ENCODE data around the gene GPALPP1. TPM values are rescaled to one million over a fixed set of nuclear protein-coding genes. Genes with fewer than 3 reads are reported as not detected.
"Not testable (repeated sequence)": the region's sequence is repeated elsewhere in the genome, so short reads cannot be mapped to it uniquely, and the experiment has no call there.

The GPALPP1 gene, protein sequence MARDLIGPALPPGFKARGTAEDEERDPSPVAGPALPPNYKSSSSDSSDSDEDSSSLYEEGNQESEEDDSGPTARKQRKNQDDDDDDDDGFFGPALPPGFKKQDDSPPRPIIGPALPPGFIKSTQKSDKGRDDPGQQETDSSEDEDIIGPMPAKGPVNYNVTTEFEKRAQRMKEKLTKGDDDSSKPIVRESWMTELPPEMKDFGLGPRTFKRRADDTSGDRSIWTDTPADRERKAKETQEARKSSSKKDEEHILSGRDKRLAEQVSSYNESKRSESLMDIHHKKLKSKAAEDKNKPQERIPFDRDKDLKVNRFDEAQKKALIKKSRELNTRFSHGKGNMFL
- 11.7 and 16.6 TPM in 2 replicates for polyA plus RNA-seq (2012; rRNA removed)
- 16.4 and 18.1 TPM in 2 replicates for polyA plus RNA-seq (2012; cell fraction: cytosol; rRNA removed)
- 25.3 and 39.5 TPM in 2 replicates for polyA plus RNA-seq (2012; cell fraction: nucleus; rRNA removed)

- peak within 1 kb of the TSS; percentile 79 for H2AFZ ChIP-seq (ENCODE audit: low read depth)
- H3K27me3 ChIP-seq (ENCODE audit: insufficient read depth): no peaks in the 10 kb centered on the region
- H3K9me2 ChIP-seq: no peaks in the 10 kb centered on the region
- DNase-seq: peak; percentile 94
- H3K9ac ChIP-seq: peak within 1 kb of the TSS; percentile 92
- H3K4me1 ChIP-seq (ENCODE audit: control insufficient read depth in 1 of 2, insufficient read depth in 2 of 2, low read depth in 1 of 2, low read length in 1 of 2): peaks cover 0 to 15% of the 10 kb centered on the region in 2 experiments; a peak in 3 of 4 replicates
- H4K20me1 ChIP-seq (ENCODE audit: insufficient read depth): no peaks in the 10 kb centered on the region; the same call in 1 of the 2 replicates
- TF ChIP-seq MXI1 (IDR thresholded peaks at IDR 0.05; ENCODE audit: low read depth, low read length): peak; percentile 99
- TF ChIP-seq TCF12 (IDR thresholded peaks at IDR 0.05): peak; percentile 8; the same call in 1 of the 2 replicates
- no peak for TF ChIP-seq RFX5 (IDR thresholded peaks at IDR 0.05; ENCODE audit: low read length)
- TF ChIP-seq USF2 (IDR thresholded peaks at IDR 0.05; ENCODE audit: borderline replicate concordance, low read depth, low read length): no peak
- TF ChIP-seq SIN3A (IDR thresholded peaks at IDR 0.05; ENCODE audit: borderline replicate concordance, low read depth, low read length): peak; percentile 97
- no peak for TF ChIP-seq TEAD4 (IDR thresholded peaks at IDR 0.05; ENCODE audit: borderline replicate concordance, insufficient read depth)
- peak; percentile 85 for TF ChIP-seq GABPA (IDR thresholded peaks at IDR 0.05; ENCODE audit: low read depth)
- TF ChIP-seq YY1 (IDR thresholded peaks at IDR 0.05; ENCODE audit: low read depth): peak; percentile 80
- TF ChIP-seq RAD21 (IDR thresholded peaks at IDR 0.05; ENCODE audit: low read length): no peak
- no peak for TF ChIP-seq NRF1 (IDR thresholded peaks at IDR 0.05; ENCODE audit: low read depth, low read length)
- peak; percentile 62 for TF ChIP-seq ELF1 (IDR thresholded peaks at IDR 0.05)
- TF ChIP-seq CHD2 (IDR thresholded peaks at IDR 0.05; ENCODE audit: low read length, partially characterized antibody): peak; percentile 92
- TF ChIP-seq, protein P1, sequence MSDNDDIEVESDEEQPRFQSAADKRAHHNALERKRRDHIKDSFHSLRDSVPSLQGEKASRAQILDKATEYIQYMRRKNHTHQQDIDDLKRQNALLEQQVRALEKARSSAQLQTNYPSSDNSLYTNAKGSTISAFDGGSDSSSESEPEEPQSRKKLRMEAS (IDR thresholded peaks at IDR 0.05; ENCODE audit: low read depth): peak; percentile 99
- peak; percentile 79 for TF ChIP-seq POLR2AphosphoS5 (IDR thresholded peaks at IDR 0.05; ENCODE audit: low read depth, low read length)
- TF ChIP-seq TAF1 (IDR thresholded peaks at IDR 0.05; ENCODE audit: borderline replicate concordance, low read depth, low read length): peak; percentile 81
- TF ChIP-seq, protein P2, sequence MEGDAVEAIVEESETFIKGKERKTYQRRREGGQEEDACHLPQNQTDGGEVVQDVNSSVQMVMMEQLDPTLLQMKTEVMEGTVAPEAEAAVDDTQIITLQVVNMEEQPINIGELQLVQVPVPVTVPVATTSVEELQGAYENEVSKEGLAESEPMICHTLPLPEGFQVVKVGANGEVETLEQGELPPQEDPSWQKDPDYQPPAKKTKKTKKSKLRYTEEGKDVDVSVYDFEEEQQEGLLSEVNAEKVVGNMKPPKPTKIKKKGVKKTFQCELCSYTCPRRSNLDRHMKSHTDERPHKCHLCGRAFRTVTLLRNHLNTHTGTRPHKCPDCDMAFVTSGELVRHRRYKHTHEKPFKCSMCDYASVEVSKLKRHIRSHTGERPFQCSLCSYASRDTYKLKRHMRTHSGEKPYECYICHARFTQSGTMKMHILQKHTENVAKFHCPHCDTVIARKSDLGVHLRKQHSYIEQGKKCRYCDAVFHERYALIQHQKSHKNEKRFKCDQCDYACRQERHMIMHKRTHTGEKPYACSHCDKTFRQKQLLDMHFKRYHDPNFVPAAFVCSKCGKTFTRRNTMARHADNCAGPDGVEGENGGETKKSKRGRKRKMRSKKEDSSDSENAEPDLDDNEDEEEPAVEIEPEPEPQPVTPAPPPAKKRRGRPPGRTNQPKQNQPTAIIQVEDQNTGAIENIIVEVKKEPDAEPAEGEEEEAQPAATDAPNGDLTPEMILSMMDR (IDR thresholded peaks at IDR 0.05): 0 out of 2 replicates have a peak, but pooled peaks have one; percentile 10
- CTCF ChIA-PET: interaction anchor here (0.6 to 1.8 kb wide), 3 partner anchors 16 to 38 kb away, joined by 3 to 6 read pairs (median 6); no protein-coding TSS in a partner anchor
- peaks cover 98% of the 10 kb centered on the region for H3K79me2 ChIP-seq (ENCODE audit: insufficient read depth)
- peak within 1 kb of the TSS; percentile 89 to 97 for H3K4me3 ChIP-seq (ENCODE audit: low read depth in 2 of 2, low read length in 1 of 2)
- H3K4me2 ChIP-seq: peak within 1 kb of the TSS; percentile 96
- peaks cover 8 to 11% of the 10 kb centered on the region in 2 experiments for H3K36me3 ChIP-seq (replicated peaks in 1 of 2; ENCODE audit: control insufficient read depth in 1 of 2, insufficient read depth in 2 of 2, low read length in 1 of 2)
- H3K27ac ChIP-seq (ENCODE audit: low read depth in 2 of 2, low read length in 1 of 2): peak within 1 kb of the TSS; percentile 69 to 83
- under 1% methylated on average over 47 of the region's 66 CpGs for WGBS (ENCODE audit: low lambda C conversion rate)
- no peaks in the 10 kb centered on the region for H3K9me3 ChIP-seq
- POLR2A ChIA-PET: no interaction called here
- H3F3A ChIP-seq (replicated peaks; ENCODE audit: insufficient read depth): no peaks in the 10 kb centered on the region
Measured at GRCh38 chr13:44989071-44989889, at the start of gene GPALPP1, which contains the start of gene NUFIP1. TSS of gene GPALPP1 (plus strand) at chr13:44989538. CDS start at chr13:44989655, 117 bp downstream. TSS of gene NUFIP1 (minus strand) at chr13:44989471. CDS start at chr13:44989436, 35 bp downstream.

DNA sequence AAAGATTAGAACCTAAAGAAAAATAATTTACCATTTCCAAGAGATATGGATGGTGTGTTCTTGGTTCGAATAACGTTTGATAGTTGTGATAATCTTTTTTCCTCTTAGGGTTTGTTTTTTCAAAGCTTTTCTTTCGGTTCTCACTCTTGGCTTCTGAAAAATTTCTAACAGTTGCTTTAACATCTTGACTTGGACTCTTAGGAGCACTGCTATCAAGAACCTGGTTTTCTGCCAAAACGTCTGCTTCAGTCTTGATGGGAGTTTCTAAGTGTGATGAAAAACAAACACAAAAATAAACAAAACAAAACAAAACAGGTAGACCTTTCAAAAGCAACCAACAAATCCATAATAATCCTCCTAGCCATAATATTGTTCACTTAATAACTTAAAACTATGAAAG, 45.9 kb upstream of the GPALPP1 start:
- H3K27ac ChIP-seq (ENCODE audit: low read depth in 2 of 2, low read length in 1 of 2); H3K4me1 ChIP-seq (ENCODE audit: control insufficient read depth in 1 of 2, insufficient read depth in 2 of 2, low read depth in 1 of 2, low read length in 1 of 2); H3K4me3 ChIP-seq (ENCODE audit: low read depth in 2 of 2, low read length in 1 of 2); H3K27me3 ChIP-seq (ENCODE audit: insufficient read depth); H4K20me1 ChIP-seq (ENCODE audit: insufficient read depth); H3F3A ChIP-seq (replicated peaks; ENCODE audit: insufficient read depth); H3K9me2 ChIP-seq; H3K79me2 ChIP-seq (ENCODE audit: insufficient read depth); H3K4me2 ChIP-seq; H3K9ac ChIP-seq; H3K9me3 ChIP-seq; H2AFZ ChIP-seq (ENCODE audit: low read depth); POLR2A ChIA-PET; DNase-seq: not testable (repeated sequence)
- WGBS (ENCODE audit: low lambda C conversion rate): 92% methylated on average over 4 of the region's 4 CpGs
- CTCF ChIA-PET: interaction anchor here (1.0 to 2.2 kb wide), 3 partner anchors 27 to 460 kb away, joined by 3 to 10 read pairs (median 4); no protein-coding TSS in a partner anchor
- H3K36me3 ChIP-seq (replicated peaks in 1 of 2; ENCODE audit: control insufficient read depth in 1 of 2, insufficient read depth in 2 of 2, low read length in 1 of 2): peaks cover 23 to 45% of the 10 kb centered on the region in 2 experiments
